Fibroblast of lung (primary cell): ENCODE data around the gene CACNA2D3.

ENCODE experiments used
- EZH2 ChIP-seq: IDR thresholded peaks from 2 replicates; pipeline ENCODE4 v1.5.1; 2012; ENCODE audit warnings: low read length, control low read depth, mild to moderate bottlenecking; ENCODE audit errors: missing control alignments
- TF ChIP-seq, protein P1 (sequence below), 2 donors: IDR thresholded peaks in 1 of 2; conservative IDR thresholded peaks in 1 of 2; 1 replicate in 1 of 2; 2 replicates in 1 of 2; pipeline ENCODE4 v1.5.1; 2011 to 2012; ENCODE audit warnings: low read length in 2 of 2, control low read depth in 1 of 2, inconsistent platforms in 1 of 2, low read depth in 1 of 2, mild to moderate bottlenecking in 1 of 2

DNA sequence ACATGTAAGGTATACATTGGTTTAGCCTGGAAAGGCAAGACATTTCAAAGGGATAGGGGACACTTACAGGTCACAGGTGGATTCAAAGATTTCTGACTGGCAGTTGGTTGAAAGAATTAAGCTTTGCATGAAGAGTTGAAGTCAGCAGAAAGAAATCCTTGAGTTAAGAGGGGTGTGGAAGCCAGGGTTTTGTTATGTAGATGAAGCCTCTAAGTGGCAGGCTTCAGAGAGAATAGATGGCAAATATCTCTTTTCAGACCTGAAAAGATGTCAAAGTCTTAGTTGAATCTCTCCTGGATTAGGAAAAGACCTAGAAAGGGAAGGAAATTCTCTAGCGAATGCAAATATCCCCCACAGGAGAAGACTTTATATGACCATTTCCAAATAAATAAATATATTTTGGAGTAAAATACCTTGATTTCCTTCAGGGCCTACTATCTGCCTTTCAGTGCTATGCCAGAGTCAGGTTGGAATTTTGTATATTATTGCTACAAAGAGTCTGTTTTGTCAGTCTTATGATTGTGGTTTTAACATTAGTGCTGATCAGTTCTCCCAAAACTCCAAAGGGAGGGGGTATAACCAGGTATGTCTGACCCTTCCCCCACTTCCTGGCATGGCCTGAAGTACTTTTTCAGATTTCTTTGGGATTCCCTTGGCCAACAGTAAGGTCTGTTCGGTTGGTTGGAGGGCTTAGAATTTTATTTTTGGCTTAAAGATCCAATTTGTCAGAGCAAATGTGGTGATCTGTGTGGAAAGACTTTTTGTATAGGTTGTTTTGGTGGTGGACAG lies 519.1 kb downstream of the CACNA2D3 start:
- TF ChIP-seq, protein P1, sequence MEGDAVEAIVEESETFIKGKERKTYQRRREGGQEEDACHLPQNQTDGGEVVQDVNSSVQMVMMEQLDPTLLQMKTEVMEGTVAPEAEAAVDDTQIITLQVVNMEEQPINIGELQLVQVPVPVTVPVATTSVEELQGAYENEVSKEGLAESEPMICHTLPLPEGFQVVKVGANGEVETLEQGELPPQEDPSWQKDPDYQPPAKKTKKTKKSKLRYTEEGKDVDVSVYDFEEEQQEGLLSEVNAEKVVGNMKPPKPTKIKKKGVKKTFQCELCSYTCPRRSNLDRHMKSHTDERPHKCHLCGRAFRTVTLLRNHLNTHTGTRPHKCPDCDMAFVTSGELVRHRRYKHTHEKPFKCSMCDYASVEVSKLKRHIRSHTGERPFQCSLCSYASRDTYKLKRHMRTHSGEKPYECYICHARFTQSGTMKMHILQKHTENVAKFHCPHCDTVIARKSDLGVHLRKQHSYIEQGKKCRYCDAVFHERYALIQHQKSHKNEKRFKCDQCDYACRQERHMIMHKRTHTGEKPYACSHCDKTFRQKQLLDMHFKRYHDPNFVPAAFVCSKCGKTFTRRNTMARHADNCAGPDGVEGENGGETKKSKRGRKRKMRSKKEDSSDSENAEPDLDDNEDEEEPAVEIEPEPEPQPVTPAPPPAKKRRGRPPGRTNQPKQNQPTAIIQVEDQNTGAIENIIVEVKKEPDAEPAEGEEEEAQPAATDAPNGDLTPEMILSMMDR (conservative IDR thresholded peaks at IDR 0.05 in 1 of 2, IDR thresholded peaks at IDR 0.05 in 1 of 2; ENCODE audit: low read depth in 1 of 2, low read length in 2 of 2) = no peak
- TF ChIP-seq EZH2 = no peak
